GM12875 (cell line): ENCODE data around the gene VWF.

Source experiments
- H3K4me3 ChIP-seq: one replicate; pipeline ENCODE4 v1.5.1; 2011; ENCODE audit warnings: low read depth, low read length, control low read depth
- CTCF ChIP-seq: IDR thresholded peaks from 2 replicates; pipeline ENCODE4 v1.5.1; 2011; ENCODE audit warnings: low read depth, mild to moderate bottlenecking, control low read depth, inconsistent platforms, low read length, moderate library complexity, borderline replicate concordance; ENCODE audit not compliant: insufficient read depth

The VWF gene

GRCh38 chr12:5941907-5942306 is 182.6 kb downstream of the VWF start:
- TF ChIP-seq CTCF, result no peak

GRCh38 chr12:5927732-5928516 is 196.5 kb downstream of the VWF start:
- no peak overlapping the region for H3K4me3 ChIP-seq
- no peak for TF ChIP-seq CTCF

More at GRCh38 chr12:5941907-5942306, 182.6 kb downstream of the VWF start:
- H3K4me3 ChIP-seq, result no peak overlapping the region

DNA sequence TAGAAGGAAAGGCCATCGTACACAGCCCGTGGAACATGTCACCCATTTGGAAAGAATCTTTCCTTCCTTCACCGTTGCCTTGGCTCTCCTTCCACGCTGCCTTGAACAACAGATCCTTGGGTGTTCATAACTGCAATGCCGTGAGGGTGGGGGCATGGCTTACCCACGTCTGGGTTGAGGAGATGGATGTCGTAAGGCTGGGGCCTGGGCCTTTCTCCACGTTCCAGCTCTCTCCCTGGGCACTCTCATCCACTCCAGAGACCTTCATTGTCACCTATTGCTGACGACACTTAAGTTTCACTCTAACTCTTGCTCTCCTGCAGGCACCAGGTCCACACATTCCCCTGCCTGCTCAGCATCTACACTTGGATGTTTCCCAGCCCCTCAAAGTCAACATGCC is 198.8 kb downstream of the VWF start:
- H3K4me3 ChIP-seq, result no peak overlapping the region

DNA sequence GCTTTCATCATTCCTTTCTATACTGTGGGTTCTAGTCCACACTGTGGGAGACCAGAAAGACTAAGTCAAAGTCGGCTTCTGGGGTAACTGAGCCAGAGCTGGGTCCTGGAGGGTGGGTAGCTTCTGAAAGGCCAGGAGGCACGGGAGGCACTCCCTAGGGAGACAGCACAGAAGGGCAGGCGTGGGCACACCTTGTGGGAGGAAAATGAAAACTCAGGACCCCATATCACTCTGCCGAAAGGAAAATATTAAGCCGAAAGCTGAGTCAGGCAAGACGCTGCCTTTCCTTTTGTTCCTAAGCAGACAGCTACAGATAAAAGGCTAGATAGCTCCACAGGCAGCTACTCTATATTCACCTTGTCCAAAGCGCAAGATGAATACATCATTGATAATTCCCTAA is 200.1 kb downstream of the VWF start:
- H3K4me3 ChIP-seq, result no peak overlapping the region
- no peak for TF ChIP-seq CTCF

More for the DNA sequence above, 198.8 kb downstream of the VWF start:
- no peak for TF ChIP-seq CTCF

DNA sequence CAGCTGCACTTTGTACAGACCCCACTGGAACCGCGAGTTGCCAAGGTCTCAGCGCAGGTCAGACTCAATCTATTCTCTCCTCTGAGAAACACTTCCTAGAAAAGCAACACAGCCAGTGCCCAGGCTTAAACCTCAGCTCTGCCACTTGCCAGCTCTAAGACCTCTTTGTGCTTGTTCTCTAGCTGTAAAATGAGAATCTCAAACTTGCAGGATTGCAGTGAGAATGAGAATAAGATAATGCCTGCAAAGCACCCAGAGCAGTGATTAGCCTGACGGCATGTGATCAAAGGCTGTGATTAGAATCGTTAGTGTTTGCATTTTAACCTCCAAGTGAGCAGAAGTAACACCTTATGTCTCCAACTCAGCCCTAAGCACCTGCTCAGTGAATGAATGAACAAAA is 200.7 kb downstream of the VWF start:
- TF ChIP-seq CTCF, result no peak
- H3K4me3 ChIP-seq, result no peak overlapping the region

DNA sequence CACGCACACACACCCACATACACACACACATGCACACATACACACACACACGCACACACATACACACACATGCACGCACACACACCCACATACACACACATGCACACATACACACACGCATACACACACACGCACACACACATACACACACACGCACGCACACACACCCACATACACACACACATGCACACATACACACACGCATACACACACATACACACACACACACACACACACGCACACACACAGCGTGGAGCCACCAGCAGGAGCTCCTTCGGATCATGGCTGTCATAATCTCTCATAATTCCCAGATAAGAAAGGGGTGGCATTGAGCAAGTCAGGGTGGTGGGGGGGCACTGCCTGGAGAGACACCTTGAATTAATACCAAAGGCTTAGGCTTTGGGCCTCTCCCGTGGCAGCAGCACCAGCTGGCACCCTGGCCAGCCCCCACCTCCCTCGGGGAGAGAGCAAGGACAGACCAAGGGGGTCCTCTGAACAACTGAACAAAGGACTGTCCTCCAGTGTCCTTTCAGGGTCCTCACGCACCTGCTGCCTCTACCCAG is 201.3 kb downstream of the VWF start:
- TF ChIP-seq CTCF, result no peak
- H3K4me3 ChIP-seq, result no peak overlapping the region

GRCh38 chr12:5921966-5922899 is 202.2 kb downstream of the VWF start:
- H3K4me3 ChIP-seq, result no peak overlapping the region
- no peak for TF ChIP-seq CTCF
